SK-N-MC (cell line): ENCODE data around the gene COL10A1.

Source experiments
- EZH2 ChIP-seq: fragments of 200-600 bp; sonication (generic); IDR thresholded peaks from one replicate; pipeline ENCODE4 v1.6.1; 2017; ENCODE audit warnings: antibody characterized with exemption
- FOXP2 ChIP-seq: optimal IDR thresholded peaks from 2 replicates; pipeline ENCODE3; 2011; ENCODE audit warnings: mild to moderate bottlenecking, moderate library complexity; ENCODE audit not compliant: insufficient read depth; ENCODE audit errors: extremely low read length, control extremely low read depth
- POLR2AphosphoS5 ChIP-seq: IDR thresholded peaks from 2 replicates; pipeline ENCODE4 v1.6.1; 2012; ENCODE audit warnings: mild to moderate bottlenecking, low read depth, low read length, borderline replicate concordance

DNA sequence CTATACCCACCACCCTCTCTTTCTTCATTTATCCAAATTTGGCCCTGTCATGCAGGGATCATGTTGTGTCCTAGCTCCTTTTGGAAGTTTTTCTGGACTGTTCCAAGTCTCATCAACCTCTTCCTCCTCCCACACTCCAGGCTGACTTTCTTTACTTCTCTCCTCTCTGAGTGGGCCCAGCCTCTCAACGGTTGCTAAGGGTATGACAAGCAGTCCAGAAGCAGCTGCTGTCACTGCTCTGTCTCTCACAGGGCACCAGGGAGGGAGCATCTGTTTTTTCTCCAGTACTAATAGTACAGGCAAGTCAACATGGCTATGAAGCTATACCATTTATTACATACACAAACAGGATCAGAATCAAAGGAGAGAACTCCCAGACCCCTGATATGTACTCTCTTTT lies 17.1 kb downstream of the COL10A1 start:
- TF ChIP-seq POLR2AphosphoS5 (no peak), EZH2 (no peak), FOXP2 (no peak)
